BLaER1 (cell line): ENCODE results near the gene S100A5.
A peak's percentile ranks its signal among the peaks of the same experiment; 100 is the strongest.
"Not testable (repeated sequence)": the region's sequence is repeated elsewhere in the genome, so short reads cannot be mapped to it uniquely, and the experiment has no call there.

ENCODE experiments used
- H3K27ac ChIP-seq: shearing (Covaris generic); formaldehyde crosslinking; 2 replicates; pipeline ENCODE4 v1.8.1; 2022
- H3K27me3 ChIP-seq: shearing (Covaris generic); formaldehyde crosslinking; 2 replicates; pipeline ENCODE4 v1.8.1; 2022
- H3K36me3 ChIP-seq: shearing (Covaris generic); formaldehyde crosslinking; 2 replicates; pipeline ENCODE4 v1.8.1; 2022
- H3K4me1 ChIP-seq: shearing (Covaris generic); formaldehyde crosslinking; 2 replicates; pipeline ENCODE4 v1.8.1; 2022
- H3K4me2 ChIP-seq: shearing (Covaris generic); formaldehyde crosslinking; 2 replicates; pipeline ENCODE4 v1.8.1; 2022
- H3K4me3 ChIP-seq: shearing (Covaris generic); formaldehyde crosslinking; 2 replicates; pipeline ENCODE4 v1.8.1; 2022
- H3K9ac ChIP-seq: shearing (Covaris generic); formaldehyde crosslinking; 2 replicates; pipeline ENCODE4 v1.8.1; 2022
- H3K9me3 ChIP-seq: shearing (Covaris generic); formaldehyde crosslinking; 2 replicates; pipeline ENCODE4 v1.8.1; 2022
- H4K20me1 ChIP-seq: shearing (Covaris generic); formaldehyde crosslinking; 2 replicates; pipeline ENCODE4 v1.8.1; 2022
- Cebpa-rat ChIP-seq: shearing (Covaris generic); IDR thresholded peaks from 2 replicates; pipeline ENCODE4 v1.8.1; 2022

S100A5 gene, protein sequence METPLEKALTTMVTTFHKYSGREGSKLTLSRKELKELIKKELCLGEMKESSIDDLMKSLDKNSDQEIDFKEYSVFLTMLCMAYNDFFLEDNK

GRCh38 chr1:153540394-153541361, at the start of gene S100A5:
TSS of gene S100A5 (minus strand) at chr1:153540934. CDS start at chr1:153540191, 743 bp downstream.
- peak within 1 kb of the TSS; percentile 86 for H3K4me2 ChIP-seq
- TF ChIP-seq Cebpa-rat = no peak
- H3K9me3 ChIP-seq = no peaks in the 10 kb centered on the region
- peaks cover 12% of the 10 kb centered on the region for H3K27me3 ChIP-seq
- H3K36me3 ChIP-seq = no peaks in the 10 kb centered on the region
- peaks cover 75% of the 10 kb centered on the region for H3K4me1 ChIP-seq
- no peak within 1 kb of the TSS; the same call in 1 of the 2 replicates for H3K4me3 ChIP-seq
- H3K9ac ChIP-seq = peak within 1 kb of the TSS; percentile 46
- peak within 1 kb of the TSS; percentile 74 for H3K27ac ChIP-seq
- H4K20me1 ChIP-seq = no peaks in the 10 kb centered on the region

DNA sequence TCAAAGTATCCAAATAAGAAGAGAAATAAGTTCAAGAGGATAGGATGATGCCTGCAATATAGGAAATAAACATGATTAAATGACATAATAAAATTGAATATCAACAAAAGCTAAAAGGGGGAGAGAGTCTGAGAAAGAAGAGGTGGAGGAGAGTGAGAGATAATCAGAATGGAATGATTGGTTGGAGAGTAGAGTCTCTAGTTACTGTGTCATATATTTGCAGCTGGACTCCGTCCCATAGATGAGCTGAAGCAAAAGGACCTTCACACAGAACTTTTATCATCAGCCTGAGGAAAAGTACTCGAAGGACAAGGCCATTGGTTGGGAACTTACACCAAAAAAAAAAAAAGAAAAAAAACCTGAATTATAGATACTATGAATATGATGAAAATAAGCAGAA, 47.7 kb upstream of the S100A5 start:
- H3K9me3 ChIP-seq = no peaks in the 10 kb centered on the region
- no peak overlapping the region for H3K27ac ChIP-seq
- H3K27me3 ChIP-seq = no peaks in the 10 kb centered on the region
- no peak overlapping the region for H3K9ac ChIP-seq
- no peaks in the 10 kb centered on the region for H4K20me1 ChIP-seq
- no peak overlapping the region for H3K4me2 ChIP-seq
- TF ChIP-seq Cebpa-rat = no peak
- peaks cover 18% of the 10 kb centered on the region for H3K4me1 ChIP-seq
- no peak overlapping the region for H3K4me3 ChIP-seq
- H3K36me3 ChIP-seq = no peaks in the 10 kb centered on the region

GRCh38 chr1:153588033-153588432, 47.3 kb upstream of the S100A5 start:
- H3K36me3 ChIP-seq, H4K20me1 ChIP-seq, H3K27ac ChIP-seq, H3K27me3 ChIP-seq, H3K4me3 ChIP-seq, H3K9me3 ChIP-seq, H3K9ac ChIP-seq: not testable (repeated sequence)
- peak overlapping the region; percentile 69 for H3K4me2 ChIP-seq
- peaks cover 18% of the 10 kb centered on the region for H3K4me1 ChIP-seq

- Histone ChIP-seq H3K4me3 (no peak overlapping the region), H3K27ac (0 out of 2 replicates have a peak overlapping the region, but pooled peaks have one; percentile 4), H3K27me3 (no peaks in the 10 kb centered on the region), H4K20me1 (no peaks in the 10 kb centered on the region), H3K4me1 (peaks cover 18% of the 10 kb centered on the region), H3K36me3 (no peaks in the 10 kb centered on the region), H3K4me2 (peak overlapping the region; percentile 69), H3K9ac (no peak overlapping the region), H3K9me3 (no peaks in the 10 kb centered on the region)
- no peak for TF ChIP-seq Cebpa-rat
These were observed 46.6 kb upstream of the S100A5 start for GRCh38 chr1:153587314-153587713.

DNA sequence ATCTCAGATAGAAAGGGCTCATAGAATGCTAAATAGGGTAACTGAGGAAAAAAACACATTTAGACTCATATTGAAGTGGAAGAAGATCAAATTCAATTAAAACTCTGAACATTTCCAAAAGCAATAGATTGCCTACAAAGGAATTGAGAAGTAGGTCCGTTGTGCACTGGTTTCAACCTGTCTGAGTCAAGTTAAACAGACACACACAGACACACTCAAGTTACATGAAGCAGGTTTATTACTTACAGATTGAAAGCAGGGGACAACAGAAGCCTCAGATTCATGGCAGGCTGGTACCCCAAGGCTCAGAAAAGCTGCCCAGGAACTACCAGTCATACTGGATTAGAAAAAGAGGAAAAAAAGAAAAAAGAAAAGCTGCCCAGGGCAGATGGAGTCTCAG, 45.6 kb upstream of the S100A5 start:
- no peaks in the 10 kb centered on the region for H3K36me3 ChIP-seq
- H3K4me1 ChIP-seq = peaks cover 18% of the 10 kb centered on the region
- no peak overlapping the region for H3K27ac ChIP-seq
- no peaks in the 10 kb centered on the region for H4K20me1 ChIP-seq
- no peak for TF ChIP-seq Cebpa-rat
- H3K9ac ChIP-seq = no peak overlapping the region
- no peaks in the 10 kb centered on the region for H3K9me3 ChIP-seq
- no peaks in the 10 kb centered on the region for H3K27me3 ChIP-seq
- peak overlapping the region; percentile 69 for H3K4me2 ChIP-seq
- no peak overlapping the region for H3K4me3 ChIP-seq

- no peak overlapping the region for H3K9ac ChIP-seq
- no peaks in the 10 kb centered on the region for H3K36me3 ChIP-seq
- H3K4me1 ChIP-seq = peaks cover 18% of the 10 kb centered on the region
- no peak overlapping the region for H3K27ac ChIP-seq
- no peaks in the 10 kb centered on the region for H3K27me3 ChIP-seq
- no peak overlapping the region for H3K4me3 ChIP-seq
- H4K20me1 ChIP-seq = no peaks in the 10 kb centered on the region
- no peak for TF ChIP-seq Cebpa-rat
- H3K9me3 ChIP-seq = no peaks in the 10 kb centered on the region
- no peak overlapping the region for H3K4me2 ChIP-seq
These were observed 44.3 kb upstream of the S100A5 start for GRCh38 chr1:153585006-153585405.

GRCh38 chr1:153583976-153584375, 43.2 kb upstream of the S100A5 start:
- no peaks in the 10 kb centered on the region for H3K9me3 ChIP-seq
- H3K36me3 ChIP-seq = no peaks in the 10 kb centered on the region
- H3K27ac ChIP-seq = no peak overlapping the region
- no peak for TF ChIP-seq Cebpa-rat
- no peak overlapping the region for H3K4me2 ChIP-seq
- H3K4me1 ChIP-seq = peaks cover 18% of the 10 kb centered on the region
- no peaks in the 10 kb centered on the region for H4K20me1 ChIP-seq
- no peak overlapping the region for H3K4me3 ChIP-seq
- no peaks in the 10 kb centered on the region for H3K27me3 ChIP-seq
- H3K9ac ChIP-seq = no peak overlapping the region

- H3K9ac ChIP-seq, H3K36me3 ChIP-seq: not testable (repeated sequence)
These were observed 42.8 kb upstream of the S100A5 start for GRCh38 chr1:153583514-153583913.

GRCh38 chr1:153582836-153583235, 42.1 kb upstream of the S100A5 start:
- not testable (repeated sequence) for H4K20me1 ChIP-seq, H3K9me3 ChIP-seq, H3K27me3 ChIP-seq, H3K4me3 ChIP-seq, H3K9ac ChIP-seq, H3K4me2 ChIP-seq, H3K27ac ChIP-seq, H3K36me3 ChIP-seq
- peaks cover 15% of the 10 kb centered on the region for H3K4me1 ChIP-seq

More at GRCh38 chr1:153583514-153583913, 42.8 kb upstream of the S100A5 start:
- H3K27ac ChIP-seq, H3K4me2 ChIP-seq, H3K9me3 ChIP-seq, H3K4me3 ChIP-seq, H4K20me1 ChIP-seq, H3K27me3 ChIP-seq: not testable (repeated sequence)
- peaks cover 18% of the 10 kb centered on the region for H3K4me1 ChIP-seq

DNA sequence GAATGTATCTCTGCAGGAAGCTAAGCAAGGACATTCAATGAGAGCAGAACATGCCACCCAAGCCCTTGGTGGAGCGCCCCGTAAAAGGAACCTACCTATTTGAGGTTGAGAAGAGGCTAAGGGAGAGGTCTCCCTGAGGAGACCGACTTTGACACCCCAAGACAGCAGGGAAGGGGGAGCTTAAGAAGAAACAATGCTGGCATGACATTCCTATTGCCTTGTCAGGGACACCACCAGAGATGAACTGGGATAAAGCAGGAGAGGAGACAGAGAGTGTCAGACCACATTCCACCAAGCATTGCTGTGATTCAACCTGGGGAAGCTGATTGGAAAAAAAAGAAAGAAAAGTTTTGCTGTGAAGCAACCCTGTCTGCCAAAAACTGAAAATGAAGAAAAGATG, 38.2 kb upstream of the S100A5 start:
- Histone ChIP-seq H3K4me2 (no peak overlapping the region), H3K27ac (no peak overlapping the region), H3K4me3 (no peak overlapping the region), H3K27me3 (no peaks in the 10 kb centered on the region), H3K9ac (no peak overlapping the region), H3K36me3 (no peaks in the 10 kb centered on the region), H3K4me1 (peaks cover 11% of the 10 kb centered on the region), H3K9me3 (peaks cover 6% of the 10 kb centered on the region), H4K20me1 (no peaks in the 10 kb centered on the region)
- no peak for TF ChIP-seq Cebpa-rat
